Hepatocyte (in vitro differentiated cells): ENCODE results near the gene GAS6. TPM values are rescaled to one million over a fixed set of nuclear protein-coding genes. Genes with fewer than 3 reads are reported as not detected.
A peak's percentile ranks its signal among the peaks of the same experiment; 100 is the strongest.

ENCODE experiments used
- DNase-seq: peaks from one replicate; pipeline ENCODE4 v3.0.0-alpha.2; 2016; ENCODE audit warnings: low spot score
- H2AFZ ChIP-seq: fragments of 200-600 bp; sonication (generic); 2 replicates; pipeline ENCODE4 v1.6.0; 2016; ENCODE audit warnings: antibody characterized with exemption, mild to moderate bottlenecking
- H3K27ac ChIP-seq: fragments of 200-600 bp; sonication (generic); 2 replicates; pipeline ENCODE4 v1.5.1; 2016; ENCODE audit warnings: mild to moderate bottlenecking
- H3K27me3 ChIP-seq: fragments of 200-600 bp; sonication (generic); 2 replicates; pipeline ENCODE4 v1.6.1; 2016
- H3K36me3 ChIP-seq: fragments of 200-600 bp; sonication (generic); replicated peaks from 2 replicates; pipeline ENCODE4 v1.5.1; 2016; ENCODE audit warnings: low read depth; ENCODE audit not compliant: insufficient read depth
- H3K4me1 ChIP-seq: fragments of 200-600 bp; sonication (generic); 2 replicates; pipeline ENCODE4 v1.5.1; 2016; ENCODE audit warnings: mild to moderate bottlenecking, moderate library complexity; ENCODE audit not compliant: insufficient read depth
- H3K4me2 ChIP-seq: fragments of 200-600 bp; sonication (generic); 2 replicates; pipeline ENCODE4 v1.6.0; 2016
- H3K4me3 ChIP-seq: fragments of 200-600 bp; sonication (generic); 2 replicates; pipeline ENCODE4 v1.5.1; 2016; ENCODE audit warnings: mild to moderate bottlenecking
- H3K79me2 ChIP-seq: fragments of 200-600 bp; sonication (generic); 2 replicates; pipeline ENCODE4 v1.6.0; 2017; ENCODE audit warnings: mild to moderate bottlenecking
- H3K9me2 ChIP-seq: fragments of 200-600 bp; sonication (generic); replicated peaks from 2 replicates; pipeline ENCODE4 v1.6.0; 2017; ENCODE audit warnings: mild to moderate bottlenecking; ENCODE audit not compliant: insufficient read depth
- H3K9me3 ChIP-seq: fragments of 200-600 bp; sonication (generic); 2 replicates; pipeline ENCODE4 v1.5.1; 2016; ENCODE audit warnings: low read depth, mild to moderate bottlenecking
- H4K20me1 ChIP-seq: fragments of 200-600 bp; sonication (generic); 2 replicates; pipeline ENCODE4 v1.6.0; 2016; ENCODE audit warnings: mild to moderate bottlenecking; ENCODE audit not compliant: insufficient read depth, poor library complexity, severe bottlenecking
- CTCF ChIP-seq: fragments of 200-600 bp; sonication (generic); IDR thresholded peaks from 2 replicates; pipeline ENCODE4 v1.5.1; 2016; ENCODE audit warnings: antibody characterized with exemption, mild to moderate bottlenecking; ENCODE audit not compliant: poor library complexity
- EZH2 ChIP-seq: fragments of 200-600 bp; sonication (generic); IDR thresholded peaks from 2 replicates; pipeline ENCODE4 v1.6.1; 2016; ENCODE audit warnings: antibody characterized with exemption, mild to moderate bottlenecking, borderline replicate concordance
- EZH2phosphoT487 ChIP-seq: fragments of 200-600 bp; sonication (generic); IDR thresholded peaks from one replicate; pipeline ENCODE4 v1.6.1; 2018; ENCODE audit warnings: antibody characterized with exemption, mild to moderate bottlenecking, low read depth, moderate library complexity; ENCODE audit not compliant: unreplicated experiment, severe bottlenecking
- WGBS: methylation state at CpG from one replicate; pipeline ENCODE4 v1.1.6; 2016; ENCODE audit warnings: low lambda C conversion rate; ENCODE audit errors: missing lambda C conversion rate; 5-methylcytosine and 5-hydroxymethylcytosine counted together
- polyA plus RNA-seq: library from polyadenylated mRNA; unstranded; fragments of >200 nt; fragmentation: Nextera tagmentation; extraction: Ambion mirVana; gene quantifications from 2 replicates; pipeline ENCODE4 v1.2.1, GENCODE V29; 2016
- total RNA-seq: library from RNA; depleted of rRNA; stranded (reverse); fragments of >200 nt; gene quantifications from 2 replicates; pipeline ENCODE4 v1.2.3, GENCODE V29; 2014

Gene GAS6
- total and polyA plus RNA-seq, 2 experiments from 2014 or later: 70.0 to 146 TPM

- no peak overlapping the region for H2AFZ ChIP-seq
- H3K9me3 ChIP-seq: no peaks in the 10 kb centered on the region
- peak overlapping the region; percentile 98 for H3K4me2 ChIP-seq
- no peak overlapping the region for H3K4me3 ChIP-seq
- peaks cover 43% of the 10 kb centered on the region for H3K4me1 ChIP-seq
- 100% methylated on average over 3 of the region's 4 CpGs for WGBS
- TF ChIP-seq EZH2phosphoT487 (no peak), EZH2 (no peak), CTCF (no peak)
- H3K79me2 ChIP-seq: peaks cover 59% of the 10 kb centered on the region
- H3K27me3 ChIP-seq: no peaks in the 10 kb centered on the region
- H3K36me3 ChIP-seq: no peaks in the 10 kb centered on the region
- no peaks in the 10 kb centered on the region for H4K20me1 ChIP-seq
- no peak for DNase-seq
- H3K27ac ChIP-seq: peak overlapping the region; percentile 83
- H3K9me2 ChIP-seq: no peaks in the 10 kb centered on the region
These were observed 4.4 kb downstream of the GAS6 start for GRCh38 chr13:113859311-113860050.

GRCh38 chr13:113857531-113858195 lies 6.2 kb downstream of the GAS6 start:
- Histone ChIP-seq H3K27me3 (no peaks in the 10 kb centered on the region), H3K4me2 (no peak overlapping the region), H3K9me3 (no peaks in the 10 kb centered on the region), H4K20me1 (no peaks in the 10 kb centered on the region), H2AFZ (no peak overlapping the region), H3K4me3 (no peak overlapping the region), H3K4me1 (peaks cover 57% of the 10 kb centered on the region), H3K79me2 (peaks cover 68% of the 10 kb centered on the region), H3K36me3 (no peaks in the 10 kb centered on the region), H3K27ac (no peak overlapping the region), H3K9me2 (no peaks in the 10 kb centered on the region)
- no peak for TF ChIP-seq EZH2
- TF ChIP-seq EZH2phosphoT487: no peak
- no peak for TF ChIP-seq CTCF
- no peak for DNase-seq
- WGBS: 91% methylated on average over 20 of the region's 20 CpGs

- Histone ChIP-seq H3K4me2 (no peak overlapping the region), H3K4me3 (no peak overlapping the region), H3K9me3 (no peaks in the 10 kb centered on the region), H3K79me2 (peaks cover 64% of the 10 kb centered on the region), H3K36me3 (no peaks in the 10 kb centered on the region), H2AFZ (no peak overlapping the region), H3K9me2 (no peaks in the 10 kb centered on the region), H3K27me3 (no peaks in the 10 kb centered on the region), H3K27ac (no peak overlapping the region), H3K4me1 (peaks cover 53% of the 10 kb centered on the region), H4K20me1 (no peaks in the 10 kb centered on the region)
- WGBS: 75% methylated on average over 9 of the region's 9 CpGs
- TF ChIP-seq CTCF (no peak), EZH2 (no peak), EZH2phosphoT487 (no peak)
- no peak for DNase-seq
These were observed 7.2 kb downstream of the GAS6 start for GRCh38 chr13:113856716-113857065.
